Left ventricle myocardium inferior (tissue), 1 donor: ENCODE data around the gene SLC2A11. TPM values are rescaled to one million over a fixed set of nuclear protein-coding genes. Genes with fewer than 3 reads are reported as not detected.

Experiments used
- DNase-seq: peaks from one replicate; pipeline ENCODE4 v3.0.0-alpha.2; 2020
- H3K27ac ChIP-seq: fragments of 200-600 bp; replicated peaks from 2 replicates; pipeline ENCODE4 v1.8.0; 2021
- H3K27me3 ChIP-seq: fragments of 200-600 bp; 2 replicates; pipeline ENCODE4 v1.8.0; 2021; ENCODE audit warnings: low read depth
- H3K36me3 ChIP-seq: fragments of 200-600 bp; 2 replicates; pipeline ENCODE4 v1.8.0; 2021
- H3K4me1 ChIP-seq: fragments of 200-600 bp; 2 replicates; pipeline ENCODE4 v1.8.0; 2021
- H3K4me3 ChIP-seq: fragments of 200-600 bp; 2 replicates; pipeline ENCODE4 v1.8.0; 2021; ENCODE audit warnings: mild to moderate bottlenecking, moderate library complexity
- H3K9me3 ChIP-seq: fragments of 200-600 bp; replicated peaks from 2 replicates; pipeline ENCODE4 v1.8.0; 2021
- intact Hi-C: fragments of 100-400 bp; cut with micrococcal nuclease; formaldehyde crosslinking; loops from one replicate; pipeline ENCODE4 v1.11.0; 2022
- total RNA-seq: library from RNA; stranded (reverse); fragmentation: NEBNext Ultra II Directional; extraction: Animal tissue kit (Norgen Biotek cat#: 25700); gene quantifications from one replicate; pipeline ENCODE4 v1.2.1, GENCODE V29; 2021
- TF ChIP-seq, protein P1 (sequence below): fragments of 200-600 bp; IDR thresholded peaks from 2 replicates; pipeline ENCODE4 v1.8.0; 2021; ENCODE audit warnings: antibody characterized with exemption, mild to moderate bottlenecking, borderline replicate concordance
- donor health status: DM: no; HTN: yes; CAD: no; lungs with severe emphysema.

The SLC2A11 gene
- total RNA-seq, 1 donor from 2014 or later: 22.0 TPM

DNA sequence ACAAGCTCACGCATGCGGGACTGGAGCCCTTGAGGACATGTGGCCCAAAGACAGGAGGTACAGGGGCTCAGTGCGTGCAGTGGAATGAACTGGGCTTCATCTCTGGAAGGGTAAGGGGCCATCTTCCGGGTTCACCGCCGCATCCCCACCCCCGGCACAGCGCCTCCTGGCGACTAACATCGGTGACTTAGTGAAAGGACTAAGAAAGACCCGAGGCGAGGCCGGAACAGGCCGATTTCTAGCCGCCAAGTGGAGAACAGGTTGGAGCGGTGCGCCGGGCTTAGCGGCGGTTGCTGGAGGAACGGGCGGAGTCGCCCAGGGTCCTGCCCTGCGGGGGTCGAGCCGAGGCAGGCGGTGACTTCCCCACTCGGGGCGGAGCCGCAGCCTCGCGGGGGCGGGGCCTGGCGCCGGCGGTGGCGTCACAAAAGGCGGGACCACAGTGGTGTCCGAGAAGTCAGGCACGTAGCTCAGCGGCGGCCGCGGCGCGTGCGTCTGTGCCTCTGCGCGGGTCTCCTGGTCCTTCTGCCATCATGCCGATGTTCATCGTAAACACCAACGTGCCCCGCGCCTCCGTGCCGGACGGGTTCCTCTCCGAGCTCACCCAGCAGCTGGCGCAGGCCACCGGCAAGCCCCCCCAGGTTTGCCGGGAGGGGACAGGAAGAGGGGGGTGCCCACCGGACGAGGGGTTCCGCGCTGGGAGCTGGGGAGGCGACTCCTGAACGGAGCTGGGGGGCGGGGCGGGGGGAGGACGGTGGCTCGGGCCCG lies 36.5 kb downstream of the SLC2A11 start, which contains the start of gene MIF:
Gene MIF (plus strand): TSS at position 439 of the 765 bp plus-strand sequence. CDS start 92 bp downstream, at position 531.
- TF ChIP-seq, protein P1, sequence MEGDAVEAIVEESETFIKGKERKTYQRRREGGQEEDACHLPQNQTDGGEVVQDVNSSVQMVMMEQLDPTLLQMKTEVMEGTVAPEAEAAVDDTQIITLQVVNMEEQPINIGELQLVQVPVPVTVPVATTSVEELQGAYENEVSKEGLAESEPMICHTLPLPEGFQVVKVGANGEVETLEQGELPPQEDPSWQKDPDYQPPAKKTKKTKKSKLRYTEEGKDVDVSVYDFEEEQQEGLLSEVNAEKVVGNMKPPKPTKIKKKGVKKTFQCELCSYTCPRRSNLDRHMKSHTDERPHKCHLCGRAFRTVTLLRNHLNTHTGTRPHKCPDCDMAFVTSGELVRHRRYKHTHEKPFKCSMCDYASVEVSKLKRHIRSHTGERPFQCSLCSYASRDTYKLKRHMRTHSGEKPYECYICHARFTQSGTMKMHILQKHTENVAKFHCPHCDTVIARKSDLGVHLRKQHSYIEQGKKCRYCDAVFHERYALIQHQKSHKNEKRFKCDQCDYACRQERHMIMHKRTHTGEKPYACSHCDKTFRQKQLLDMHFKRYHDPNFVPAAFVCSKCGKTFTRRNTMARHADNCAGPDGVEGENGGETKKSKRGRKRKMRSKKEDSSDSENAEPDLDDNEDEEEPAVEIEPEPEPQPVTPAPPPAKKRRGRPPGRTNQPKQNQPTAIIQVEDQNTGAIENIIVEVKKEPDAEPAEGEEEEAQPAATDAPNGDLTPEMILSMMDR: peak; percentile 75
- Histone ChIP-seq H3K4me3 (peak within 1 kb of the TSS; percentile 80), H3K4me1 (peaks cover 40% of the 10 kb centered on the region), H3K27ac (peak within 1 kb of the TSS; percentile 93), H3K36me3 (peaks cover 20% of the 10 kb centered on the region), H3K9me3 (no peaks in the 10 kb centered on the region), H3K27me3 (no peaks in the 10 kb centered on the region)
- intact Hi-C loops: no loop called here
- DNase-seq: peak; percentile 95

GRCh38 chr22:23894710-23895598 lies 37.3 kb downstream of the SLC2A11 start:
- peak overlapping the region; percentile 93 for H3K27ac ChIP-seq
- H3K4me3 ChIP-seq: peak overlapping the region; percentile 80
- H3K9me3 ChIP-seq: no peaks in the 10 kb centered on the region
- DNase-seq: peak; percentile 64
- intact Hi-C loops: no loop called here
- TF ChIP-seq, protein P1: peak; percentile 16
- H3K27me3 ChIP-seq: no peaks in the 10 kb centered on the region
- peaks cover 20% of the 10 kb centered on the region for H3K36me3 ChIP-seq
- peaks cover 40% of the 10 kb centered on the region for H3K4me1 ChIP-seq

- DNase-seq: no peak
- intact Hi-C loops: no loop called here
Observed at GRCh38 chr22:23895599-23896144, 38.0 kb downstream of the SLC2A11 start.

GRCh38 chr22:23896166-23896522 lies 38.5 kb downstream of the SLC2A11 start:
- TF ChIP-seq, protein P1: no peak
- peaks cover 40% of the 10 kb centered on the region for H3K4me1 ChIP-seq
- H3K9me3 ChIP-seq: no peaks in the 10 kb centered on the region
- DNase-seq: no peak
- H3K4me3 ChIP-seq: no peak overlapping the region
- H3K27me3 ChIP-seq: no peaks in the 10 kb centered on the region
- no peak overlapping the region for H3K27ac ChIP-seq
- intact Hi-C loops: no loop called here
- H3K36me3 ChIP-seq: peaks cover 20% of the 10 kb centered on the region

More at GRCh38 chr22:23895599-23896144, 38.0 kb downstream of the SLC2A11 start:
- Histone ChIP-seq H3K27me3 (no peaks in the 10 kb centered on the region), H3K4me3 (peak overlapping the region; percentile 80), H3K4me1 (peaks cover 40% of the 10 kb centered on the region), H3K9me3 (no peaks in the 10 kb centered on the region), H3K36me3 (peaks cover 20% of the 10 kb centered on the region), H3K27ac (peak overlapping the region; percentile 93)
- TF ChIP-seq, protein P1: no peak

DNA sequence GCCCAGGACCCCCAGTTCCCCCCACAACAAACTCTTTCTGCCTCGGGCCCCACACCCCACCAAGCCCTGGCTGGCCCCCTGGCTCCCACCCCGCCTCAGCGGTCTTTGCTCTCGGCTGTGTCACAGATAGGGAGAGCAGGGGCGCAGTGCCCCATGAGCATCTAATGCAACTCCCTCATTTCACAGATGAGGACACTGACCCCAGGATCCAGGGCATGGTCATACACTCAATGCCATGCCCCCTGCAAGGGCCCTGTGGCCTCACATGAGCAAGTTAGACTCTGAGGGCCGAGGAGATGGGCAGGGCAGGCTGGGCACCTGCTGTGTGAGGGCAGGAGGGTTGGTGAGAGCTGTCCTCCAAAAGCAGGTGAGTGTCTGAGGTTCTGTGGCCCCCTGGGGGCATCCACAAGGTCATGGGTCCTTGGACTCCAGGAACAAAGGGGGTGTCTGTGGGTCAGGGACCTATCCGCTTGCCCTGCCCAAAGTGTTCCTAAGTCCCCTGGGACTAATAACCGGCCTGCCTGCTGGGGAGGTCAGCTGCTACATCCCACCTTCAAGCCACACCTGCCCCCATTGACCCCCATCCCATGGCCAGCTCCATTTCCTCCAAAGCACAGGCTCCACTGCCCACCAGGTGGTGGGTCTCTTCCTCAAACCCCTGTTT lies 39.0 kb downstream of the SLC2A11 start:
- no peak overlapping the region for H3K27ac ChIP-seq
- no peak for DNase-seq
- no peaks in the 10 kb centered on the region for H3K9me3 ChIP-seq
- H3K4me1 ChIP-seq: peaks cover 40% of the 10 kb centered on the region
- TF ChIP-seq, protein P1: no peak
- no peak overlapping the region for H3K4me3 ChIP-seq
- no peaks in the 10 kb centered on the region for H3K27me3 ChIP-seq
- H3K36me3 ChIP-seq: peaks cover 20% of the 10 kb centered on the region
- intact Hi-C loops: no loop called here
